ENCODE results near the gene SLC35F2. TPM values are rescaled to one million over a fixed set of nuclear protein-coding genes. Genes with fewer than 3 reads are reported as not detected.
"Not testable (repeated sequence)": the region's sequence is repeated elsewhere in the genome, so short reads cannot be mapped to it uniquely, and the experiment has no call there.

SLC35F2 gene
- total RNA-seq, 1 donor from 2014 or later, result 8.8 TPM

GRCh38 chr11:107778839-107779517, 79.6 kb downstream of the SLC35F2 start:
- Histone ChIP-seq H3K27ac (no peak overlapping the region), H3K4me1 (no peaks in the 10 kb centered on the region), H3K27me3 (no peaks in the 10 kb centered on the region), H3K4me3 (no peak overlapping the region), H3K36me3 (no peaks in the 10 kb centered on the region), H3K9me3 (no peaks in the 10 kb centered on the region)
- TF ChIP-seq, protein P1, sequence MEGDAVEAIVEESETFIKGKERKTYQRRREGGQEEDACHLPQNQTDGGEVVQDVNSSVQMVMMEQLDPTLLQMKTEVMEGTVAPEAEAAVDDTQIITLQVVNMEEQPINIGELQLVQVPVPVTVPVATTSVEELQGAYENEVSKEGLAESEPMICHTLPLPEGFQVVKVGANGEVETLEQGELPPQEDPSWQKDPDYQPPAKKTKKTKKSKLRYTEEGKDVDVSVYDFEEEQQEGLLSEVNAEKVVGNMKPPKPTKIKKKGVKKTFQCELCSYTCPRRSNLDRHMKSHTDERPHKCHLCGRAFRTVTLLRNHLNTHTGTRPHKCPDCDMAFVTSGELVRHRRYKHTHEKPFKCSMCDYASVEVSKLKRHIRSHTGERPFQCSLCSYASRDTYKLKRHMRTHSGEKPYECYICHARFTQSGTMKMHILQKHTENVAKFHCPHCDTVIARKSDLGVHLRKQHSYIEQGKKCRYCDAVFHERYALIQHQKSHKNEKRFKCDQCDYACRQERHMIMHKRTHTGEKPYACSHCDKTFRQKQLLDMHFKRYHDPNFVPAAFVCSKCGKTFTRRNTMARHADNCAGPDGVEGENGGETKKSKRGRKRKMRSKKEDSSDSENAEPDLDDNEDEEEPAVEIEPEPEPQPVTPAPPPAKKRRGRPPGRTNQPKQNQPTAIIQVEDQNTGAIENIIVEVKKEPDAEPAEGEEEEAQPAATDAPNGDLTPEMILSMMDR (IDR thresholded peaks at IDR 0.05), result no peak
- intact Hi-C loops (cut with DNase I), result no loop called here
- DNase-seq (no peak), ATAC-seq (no peak)

DNA sequence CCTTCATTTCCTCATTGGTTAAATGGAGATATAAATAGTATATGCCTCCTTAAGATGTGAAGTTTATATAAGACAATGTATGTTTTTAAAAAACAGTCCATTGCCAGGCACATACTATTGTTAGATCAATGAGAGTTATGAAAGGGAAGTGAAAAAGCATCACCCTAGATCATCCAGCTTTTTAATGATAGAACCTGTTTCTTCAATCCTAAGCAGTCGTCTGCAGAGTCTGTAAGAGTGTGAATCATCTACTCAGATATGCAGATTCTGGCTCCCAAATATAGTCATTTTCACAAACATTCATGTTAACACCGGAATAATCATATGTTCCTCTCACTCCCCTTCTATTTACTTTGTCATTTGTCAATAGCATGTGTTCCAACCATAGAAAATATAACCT, 81.5 kb downstream of the SLC35F2 start:
- DNase-seq, result no peak
- H3K27me3 ChIP-seq, result no peaks in the 10 kb centered on the region
- no peak for ATAC-seq
- H3K4me3 ChIP-seq, result no peak overlapping the region
- H3K27ac ChIP-seq, result no peak overlapping the region
- H3K4me1 ChIP-seq, result no peaks in the 10 kb centered on the region
- TF ChIP-seq, protein P1 (IDR thresholded peaks at IDR 0.05), result no peak
- H3K36me3 ChIP-seq, result no peaks in the 10 kb centered on the region
- H3K9me3 ChIP-seq, result no peaks in the 10 kb centered on the region
- intact Hi-C loops (cut with DNase I), result no loop called here

DNA sequence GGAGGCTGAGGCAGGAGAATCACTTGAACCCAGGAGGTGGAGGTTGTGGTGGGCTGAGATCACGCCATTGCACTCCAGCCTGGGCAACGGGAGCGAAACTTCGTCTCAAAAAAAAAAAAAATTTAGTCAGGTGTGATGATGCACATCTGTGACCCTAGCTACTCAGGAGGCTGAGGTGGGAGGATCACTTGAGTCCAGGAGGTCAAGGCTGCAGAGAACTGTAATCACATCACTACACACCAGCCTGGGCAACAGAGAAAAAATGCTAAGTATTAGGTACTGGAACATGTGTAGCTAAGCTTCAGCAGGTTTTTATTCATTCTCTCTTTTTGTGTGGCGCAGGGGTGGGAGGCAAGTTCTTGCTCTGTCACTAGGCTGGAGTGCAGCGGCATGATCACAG, 82.5 kb downstream of the SLC35F2 start:
- ATAC-seq (no peak), DNase-seq (no peak)
- no peaks in the 10 kb centered on the region for H3K27me3 ChIP-seq
- no peaks in the 10 kb centered on the region for H3K9me3 ChIP-seq
- H3K4me1 ChIP-seq, result no peaks in the 10 kb centered on the region
- H3K27ac ChIP-seq, result no peak overlapping the region
- TF ChIP-seq, protein P1 (IDR thresholded peaks at IDR 0.05), result no peak
- H3K36me3 ChIP-seq, result no peaks in the 10 kb centered on the region
- H3K4me3 ChIP-seq, result no peak overlapping the region
- intact Hi-C loops (cut with DNase I), result no loop called here

GRCh38 chr11:107770551-107770951, 88.0 kb downstream of the SLC35F2 start:
- intact Hi-C loops (cut with DNase I), result no loop called here
- H3K27me3 ChIP-seq, result no peaks in the 10 kb centered on the region
- ATAC-seq (no peak), DNase-seq (no peak)
- H3K36me3 ChIP-seq, result no peaks in the 10 kb centered on the region
- no peaks in the 10 kb centered on the region for H3K4me1 ChIP-seq
- no peaks in the 10 kb centered on the region for H3K9me3 ChIP-seq
- H3K4me3 ChIP-seq, result no peak overlapping the region
- no peak overlapping the region for H3K27ac ChIP-seq
- TF ChIP-seq, protein P1 (IDR thresholded peaks at IDR 0.05), result no peak

GRCh38 chr11:107769189-107769588, 89.4 kb downstream of the SLC35F2 start:
- Histone ChIP-seq H3K9me3 (no peaks in the 10 kb centered on the region), H3K36me3 (no peaks in the 10 kb centered on the region), H3K4me1 (no peaks in the 10 kb centered on the region), H3K27me3 (no peaks in the 10 kb centered on the region), H3K27ac (no peak overlapping the region), H3K4me3 (no peak overlapping the region)
- intact Hi-C loops (cut with DNase I), result no loop called here
- TF ChIP-seq, protein P1 (IDR thresholded peaks at IDR 0.05), result no peak
- DNase-seq (no peak), ATAC-seq (no peak)

GRCh38 chr11:107758719-107759355, 99.8 kb downstream of the SLC35F2 start:
- H3K27ac ChIP-seq; H3K4me1 ChIP-seq; H3K9me3 ChIP-seq; H3K4me3 ChIP-seq; intact Hi-C loops (cut with DNase I); H3K27me3 ChIP-seq; ATAC-seq; H3K36me3 ChIP-seq; DNase-seq: not testable (repeated sequence)

Measured in upper lobe of right lung (tissue), 1 donor.